Common myeloid progenitor, CD34-positive (primary cell): ENCODE results near the gene CPEB3. TPM values are rescaled to one million over a fixed set of nuclear protein-coding genes. Genes with fewer than 3 reads are reported as not detected.
"Not testable (repeated sequence)": the region's sequence is repeated elsewhere in the genome, so short reads cannot be mapped to it uniquely, and the experiment has no call there.

Experiments used
- CTCF ChIA-PET: fragments of 350-600 bp; sonication (Branson Sonifier 250); formaldehyde crosslinking; loops from one replicate; lab custom pipeline; 2021; ENCODE audit warnings: antibody characterized with exemption; lab: Charles Lee
- POLR2A ChIA-PET: fragments of 350-600 bp; sonication (Branson Sonifier 250); formaldehyde crosslinking; loops from one replicate; lab custom pipeline; 2021; ENCODE audit warnings: antibody characterized with exemption; lab: Charles Lee
- DNase-seq, 3 donors: peaks; one replicate each; pipeline versions ENCODE4 v3.0.0 to v3.0.0-alpha.2; 2013
- H3K27ac ChIP-seq, 2 experiments: 1 replicate in 1 of 2; 2 replicates in 1 of 2; pipeline ENCODE4 v1.7.0; 2013; ENCODE audit warnings: inconsistent platforms in 2 of 2, low read length in 2 of 2, mild to moderate bottlenecking in 2 of 2, low read depth in 1 of 2, moderate library complexity in 1 of 2; ENCODE audit not compliant: severe bottlenecking in 2 of 2, insufficient read depth in 1 of 2, poor library complexity in 1 of 2
- H3K27me3 ChIP-seq, 5 experiments: replicated peaks in 2 of 5; 1 replicate in 3 of 5; 2 replicates in 2 of 5; pipeline versions ENCODE4 v1.6.1 to v1.7.0; 2013; ENCODE audit warnings: low read length in 4 of 5, mild to moderate bottlenecking in 2 of 5, moderate library complexity in 2 of 5, inconsistent platforms in 1 of 5; ENCODE audit not compliant: insufficient read depth in 5 of 5, control insufficient read depth in 4 of 5
- H3K36me3 ChIP-seq, 4 experiments: 1 replicate in 2 of 4; 2 replicates in 2 of 4; pipeline versions ENCODE4 v1.6.1 to v1.7.0; 2013; ENCODE audit warnings: low read length in 3 of 4, control low read depth in 1 of 4, mild to moderate bottlenecking in 1 of 4; ENCODE audit not compliant: control insufficient read depth in 4 of 4, insufficient read depth in 4 of 4
- H3K4me1 ChIP-seq, 4 experiments: 1 replicate in 3 of 4; 2 replicates in 1 of 4; pipeline versions ENCODE4 v1.6.1 to v1.7.1; 2013; ENCODE audit warnings: low read length in 3 of 4, mild to moderate bottlenecking in 3 of 4, control low read depth in 1 of 4, inconsistent platforms in 1 of 4, moderate library complexity in 1 of 4; ENCODE audit not compliant: control insufficient read depth in 4 of 4, insufficient read depth in 4 of 4; ENCODE audit errors: control extremely low read depth in 1 of 4
- H3K4me3 ChIP-seq, 7 experiments: 1 replicate in 4 of 7; 2 replicates in 3 of 7; pipeline versions ENCODE4 v1.5.1 to v1.7.0; 2013; ENCODE audit warnings: mild to moderate bottlenecking in 7 of 7, low read length in 6 of 7, moderate library complexity in 6 of 7, inconsistent platforms in 2 of 7, low read depth in 2 of 7, control low read depth in 1 of 7; ENCODE audit not compliant: insufficient read depth in 4 of 7, control insufficient read depth in 1 of 7; ENCODE audit errors: extremely low read depth in 1 of 7
- H3K9me3 ChIP-seq, 5 experiments: 1 replicate in 4 of 5; 2 replicates in 1 of 5; pipeline versions ENCODE4 v1.6.1 to v1.7.1; 2013; ENCODE audit warnings: low read length in 4 of 5, mild to moderate bottlenecking in 2 of 5, inconsistent platforms in 1 of 5, low read depth in 1 of 5, moderate library complexity in 1 of 5; ENCODE audit not compliant: control insufficient read depth in 4 of 5, insufficient read depth in 2 of 5; ENCODE audit errors: control extremely low read depth in 1 of 5
- WGBS: methylation state at CpG from one replicate; pipeline ENCODE4 v1.1.5; 2013; ENCODE audit not compliant: insufficient coverage; 5-methylcytosine and 5-hydroxymethylcytosine counted together
- polyA plus RNA-seq: library from polyadenylated mRNA; unstranded; fragments of 120-200 nt; gene quantifications from one replicate; pipeline ENCODE4 v1.2.1, GENCODE V29; 2013

Gene CPEB3
- polyA plus RNA-seq = 2.0 TPM

DNA sequence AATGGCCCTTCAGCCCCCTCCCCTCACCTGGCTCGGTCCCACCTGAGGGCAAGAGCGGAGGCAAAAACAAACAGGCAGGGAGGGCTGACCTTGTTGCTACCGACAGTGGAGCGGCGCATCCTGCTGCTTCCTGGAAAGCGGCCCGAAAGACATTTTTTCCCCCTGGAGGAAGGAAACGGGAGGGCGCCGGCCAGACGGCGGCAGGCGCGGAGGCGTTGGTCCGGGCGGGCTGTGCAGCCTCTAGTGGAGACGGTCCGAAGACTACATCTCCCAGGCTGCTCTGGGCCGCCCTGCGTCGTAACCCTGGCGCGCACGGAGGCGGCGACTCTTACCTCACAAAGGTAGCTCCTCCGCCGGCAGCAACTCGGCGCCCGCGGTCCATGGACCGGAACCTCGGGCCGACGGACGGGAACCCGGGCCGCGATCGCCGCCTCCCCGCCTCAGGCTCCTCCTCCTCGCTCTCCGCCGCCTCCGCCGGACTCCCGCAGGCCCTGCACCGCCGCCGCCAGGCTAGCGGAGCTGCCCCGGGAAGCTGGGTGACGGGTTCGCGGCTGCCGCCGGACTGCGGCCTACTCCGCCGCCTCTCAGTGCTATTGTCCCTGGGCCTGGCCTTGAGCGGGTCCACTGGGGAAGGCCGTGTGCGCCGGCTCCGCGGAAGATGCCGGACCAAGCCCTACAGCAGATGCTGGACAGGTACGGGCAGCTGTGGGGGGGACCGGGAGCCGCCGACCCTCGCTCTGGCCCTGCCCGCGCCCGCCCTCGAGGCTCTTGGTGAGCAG is at the start of gene CPEB3, which contains the start of gene MARCHF5:
Gene CPEB3, minus strand, starts transcription at position 242 of the 779 bp plus-strand sequence. CDS start 50,728 bp downstream, outside the sequence.
Gene MARCHF5, plus strand, starts transcription at position 331 of the 779 bp plus-strand sequence. Its CDS starts 328 bp downstream, at position 659.
- H3K36me3 ChIP-seq = peaks cover 0 to 16% (median 3%) of the 10 kb centered on the region in 4 experiments
- no peaks in the 10 kb centered on the region for H3K27me3 ChIP-seq
- H3K9me3 ChIP-seq = no peaks in the 10 kb centered on the region
- ChIA-PET POLR2A (interaction anchor here (0.5 to 1.6 kb wide), 3 partner anchors 42 to 50 kb away, joined by 4 to 5 read pairs (median 5); no protein-coding TSS in a partner anchor), CTCF (interaction anchor here (0.6 to 6.1 kb wide), 11 partner anchors 12 to 284 kb away, joined by 3 to 47 read pairs (median 3); no protein-coding TSS in a partner anchor)
- H3K4me1 ChIP-seq = peaks cover 5 to 17% (median 15%) of the 10 kb centered on the region in 4 experiments
- peak within 1 kb of the TSS; percentile 85 to 91 for H3K27ac ChIP-seq
- peak within 1 kb of the TSS; percentile 65 to 99 (median 96) for H3K4me3 ChIP-seq
- WGBS = 0% methylated on average over 41 of the region's 79 CpGs
- peak; percentile 97 to 99 (median 98) for DNase-seq

DNA sequence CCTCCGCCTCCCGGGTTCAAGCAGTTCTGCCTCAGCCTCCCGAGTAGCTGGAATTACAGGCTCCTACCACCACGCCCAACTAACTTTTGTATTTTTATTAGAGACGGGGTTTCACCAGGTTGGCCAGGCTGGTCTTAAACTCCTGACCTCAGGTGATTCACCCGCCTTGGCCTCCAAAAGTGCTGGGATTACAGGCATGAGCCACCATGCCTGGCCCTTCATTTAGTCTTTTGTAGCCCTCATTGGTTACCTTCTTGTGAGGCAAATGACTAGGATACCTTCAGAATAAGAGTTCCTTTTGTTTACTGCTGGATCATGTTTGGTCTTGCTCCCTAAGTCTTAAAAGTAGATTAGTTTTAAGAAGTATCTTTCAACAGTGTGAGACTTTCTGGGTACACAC is 39.0 kb upstream of the CPEB3 start:
- POLR2A ChIA-PET, H3K36me3 ChIP-seq, H3K4me3 ChIP-seq, H3K4me1 ChIP-seq, H3K9me3 ChIP-seq, H3K27ac ChIP-seq, DNase-seq, H3K27me3 ChIP-seq: not testable (repeated sequence)
- CTCF ChIA-PET = interaction anchor here (0.6 kb wide), 1 partner anchor 259 kb away, joined by 3 read pairs; no protein-coding TSS in a partner anchor
- 100% methylated on average over 6 of the region's 6 CpGs for WGBS

DNA sequence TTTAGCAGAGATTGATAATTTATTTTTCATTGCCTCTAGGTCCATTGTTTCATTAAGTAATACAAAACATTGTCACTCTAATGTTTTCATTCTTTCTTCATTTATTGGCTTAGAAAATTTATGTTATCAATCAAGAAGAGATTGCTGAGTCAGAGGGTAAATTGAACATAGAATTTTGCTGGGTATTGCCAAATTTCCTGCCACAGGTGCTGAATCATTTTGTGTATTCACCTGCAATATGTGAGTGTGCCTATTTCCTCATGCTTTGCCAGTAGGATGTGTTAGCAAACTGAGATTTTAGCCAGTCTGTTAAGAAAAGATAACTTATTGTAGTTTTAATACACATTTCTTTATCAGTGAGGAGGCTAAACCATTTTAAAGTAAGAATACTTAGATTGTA is 38.1 kb upstream of the CPEB3 start:
- Histone ChIP-seq H3K4me1 (peaks cover 0 to 5% (median 1%) of the 10 kb centered on the region in 4 experiments), H3K4me3 (no peak overlapping the region), H3K27me3 (no peaks in the 10 kb centered on the region), H3K36me3 (no peaks in the 10 kb centered on the region), H3K27ac (no peak overlapping the region), H3K9me3 (no peaks in the 10 kb centered on the region)
- CTCF ChIA-PET = no interaction called here
- POLR2A ChIA-PET = no interaction called here
- DNase-seq = peak; percentile 12 to 45 (median 22)

DNA sequence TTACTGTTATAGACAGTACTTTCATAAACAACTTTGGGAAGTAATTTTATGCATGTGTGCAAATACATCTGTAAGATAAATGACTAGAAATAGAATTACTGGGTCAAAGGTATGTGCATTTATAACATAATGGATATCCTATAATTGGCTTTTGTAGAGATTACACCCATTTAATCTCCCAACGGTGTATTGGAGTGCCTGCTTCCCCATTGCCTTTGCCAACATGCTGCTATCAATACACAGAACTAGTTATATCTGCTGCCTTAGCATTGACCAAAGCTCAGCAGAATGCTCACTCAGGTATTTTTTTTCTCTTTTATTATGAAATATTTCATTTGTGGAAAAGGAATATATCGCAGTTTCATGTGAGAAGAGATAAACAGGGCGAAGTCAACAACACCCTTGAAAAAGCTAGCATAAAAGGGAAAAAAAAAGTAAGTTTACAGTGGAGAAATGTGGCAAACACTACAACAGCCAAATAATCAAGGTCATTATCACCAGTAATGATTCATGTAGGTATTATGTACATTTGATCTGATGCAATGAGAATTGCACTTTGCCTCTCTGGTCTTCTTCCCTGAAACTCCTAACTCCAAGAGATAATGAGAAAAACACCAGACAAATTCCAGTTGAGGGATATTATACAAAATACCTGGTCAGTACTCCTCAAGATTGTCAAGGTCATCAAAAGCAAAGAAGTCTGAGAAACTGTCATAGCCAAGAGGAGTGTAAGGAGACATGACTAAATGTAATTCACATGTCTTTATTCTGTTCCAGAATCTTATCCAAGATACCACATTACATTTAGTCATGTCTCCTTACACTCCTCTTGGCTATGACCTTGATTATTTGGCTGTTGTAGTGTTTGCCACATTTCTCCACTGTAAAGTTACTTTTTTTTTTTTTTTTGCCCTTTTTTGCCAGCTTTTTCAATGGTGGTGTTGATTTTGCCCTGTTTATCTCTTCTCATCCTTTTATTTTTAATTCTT is 36.9 kb upstream of the CPEB3 start:
- no CpG with 5 or more reads among the region's 3 CpGs for WGBS
- no peak overlapping the region for H3K27ac ChIP-seq
- ChIA-PET POLR2A (no interaction called here), CTCF (interaction anchor here (0.6 kb wide), 1 partner anchor 206 kb away, joined by 3 read pairs; no protein-coding TSS in a partner anchor)
- peaks cover 0 to 5% (median 1%) of the 10 kb centered on the region in 4 experiments for H3K4me1 ChIP-seq
- DNase-seq = no peak
- no peaks in the 10 kb centered on the region for H3K9me3 ChIP-seq
- no peak overlapping the region for H3K4me3 ChIP-seq
- H3K36me3 ChIP-seq = peaks cover 0 to 4% (median 2%) of the 10 kb centered on the region in 4 experiments
- no peaks in the 10 kb centered on the region for H3K27me3 ChIP-seq

- Histone ChIP-seq H3K36me3 (peaks cover 6 to 22% (median 18%) of the 10 kb centered on the region in 4 experiments), H3K9me3 (peaks cover 0 to 9% (median 0%) of the 10 kb centered on the region in 5 experiments), H3K4me3 (no peak overlapping the region), H3K27me3 (no peaks in the 10 kb centered on the region), H3K4me1 (no peaks in the 10 kb centered on the region), H3K27ac (no peak overlapping the region)
- ChIA-PET POLR2A (no interaction called here), CTCF (no interaction called here)
- WGBS = 100% methylated on average over 1 of the region's 2 CpGs
- DNase-seq = no peak
Observed at GRCh38 chr10:92323079-92323478, 32.2 kb upstream of the CPEB3 start.

DNA sequence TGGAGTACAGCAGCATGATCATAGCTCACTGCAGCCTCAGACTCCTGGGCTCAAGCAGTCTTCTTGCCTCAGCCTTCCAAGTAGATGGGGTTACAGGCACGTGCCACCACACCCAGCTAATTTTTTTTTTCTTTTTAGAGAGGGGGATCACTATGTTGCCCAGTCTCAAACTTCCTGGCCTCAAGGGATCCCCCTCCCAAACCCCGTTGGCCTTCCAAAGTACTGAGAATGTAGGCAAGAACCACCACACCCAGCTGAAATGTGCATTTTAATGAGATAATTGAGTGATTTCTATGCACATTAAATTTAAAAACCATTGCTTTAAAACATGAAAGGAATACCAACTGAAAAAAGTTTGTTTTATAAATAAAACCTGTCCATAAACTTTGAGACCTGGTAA is 25.7 kb upstream of the CPEB3 start:
- no peak for DNase-seq
- CTCF ChIA-PET = no interaction called here
- Histone ChIP-seq H3K27ac (no peak overlapping the region), H3K27me3 (no peaks in the 10 kb centered on the region), H3K4me3 (no peak overlapping the region), H3K36me3 (peaks cover 11 to 39% (median 27%) of the 10 kb centered on the region in 4 experiments), H3K4me1 (no peaks in the 10 kb centered on the region), H3K9me3 (peaks cover 0 to 9% (median 0%) of the 10 kb centered on the region in 5 experiments)
- no CpG with 5 or more reads among the region's 2 CpGs for WGBS
- POLR2A ChIA-PET = interaction anchor here (0.5 kb wide), 1 partner anchor 907 kb away, joined by 3 read pairs; no protein-coding TSS in a partner anchor
